ENCODE data around the gene FAM131A.

FAM131A gene

GRCh38 chr3:184372911-184373310, 35.5 kb downstream of the FAM131A start:
- TF ChIP-seq CTCF (IDR thresholded peaks at IDR 0.05; ENCODE audit: extremely low read depth, missing control alignments) = no peak
- no peak for DNase-seq (ENCODE audit: low spot score)

DNA sequence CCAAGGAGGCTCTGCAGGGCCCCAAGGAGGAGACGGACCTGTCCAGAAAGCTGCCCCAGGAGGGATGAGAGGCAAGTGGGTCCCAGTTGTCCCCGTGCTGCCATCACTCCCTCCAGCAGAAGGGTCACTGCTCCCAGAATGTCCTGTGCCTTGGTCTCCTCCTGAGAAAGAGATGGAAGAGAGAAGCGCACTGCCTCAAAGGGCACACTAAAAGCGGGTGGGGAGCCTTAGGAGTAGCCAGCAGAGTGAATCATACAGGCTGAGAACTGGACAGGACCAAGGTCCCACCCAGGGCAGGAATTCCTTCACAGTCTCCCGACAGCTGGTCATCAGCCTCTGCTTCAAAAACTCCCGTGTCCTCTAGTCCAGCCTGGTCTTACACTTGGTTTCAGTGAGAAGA, 36.0 kb downstream of the FAM131A start:
- no peak for TF ChIP-seq CTCF (IDR thresholded peaks at IDR 0.05; ENCODE audit: extremely low read depth, missing control alignments)
- DNase-seq (ENCODE audit: low spot score) = no peak

DNA sequence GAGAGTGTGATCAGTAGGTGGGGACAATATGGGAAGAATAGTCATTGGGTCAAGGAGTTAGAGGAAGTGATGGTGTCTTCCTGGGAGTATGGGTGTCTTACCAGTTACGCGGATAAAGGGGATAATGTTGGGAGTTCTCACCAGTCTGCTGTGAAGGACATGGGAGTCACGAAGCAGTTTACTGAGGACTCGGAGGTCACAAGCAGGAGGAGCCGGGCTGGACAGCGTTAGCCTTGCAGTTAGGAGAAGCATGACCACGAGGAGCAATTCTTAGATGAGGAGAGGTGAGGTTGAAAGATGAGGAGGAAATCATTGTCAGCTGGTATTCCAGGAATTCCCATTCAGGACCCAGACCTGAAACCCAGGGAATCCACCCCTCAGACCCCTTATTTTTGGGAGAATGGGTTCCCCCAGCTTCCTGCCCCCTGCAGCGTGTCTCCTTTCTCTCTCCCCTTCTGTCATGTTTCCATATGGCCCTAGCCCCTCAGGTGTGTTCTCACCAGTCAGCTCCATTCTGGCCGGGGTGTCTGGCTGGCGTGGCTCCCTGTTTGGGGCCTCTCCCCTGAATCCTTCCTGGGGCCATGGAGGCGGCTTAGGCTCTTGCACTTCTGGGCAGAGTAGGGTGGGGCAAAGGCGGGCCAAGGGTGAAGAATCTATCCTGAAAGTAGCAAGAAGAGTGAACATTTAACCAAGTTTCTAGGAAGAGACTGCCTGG, 38.5 kb downstream of the FAM131A start:
- DNase-seq (ENCODE audit: low spot score) = no peak
- TF ChIP-seq CTCF (IDR thresholded peaks at IDR 0.05; ENCODE audit: extremely low read depth, missing control alignments) = no peak

DNA sequence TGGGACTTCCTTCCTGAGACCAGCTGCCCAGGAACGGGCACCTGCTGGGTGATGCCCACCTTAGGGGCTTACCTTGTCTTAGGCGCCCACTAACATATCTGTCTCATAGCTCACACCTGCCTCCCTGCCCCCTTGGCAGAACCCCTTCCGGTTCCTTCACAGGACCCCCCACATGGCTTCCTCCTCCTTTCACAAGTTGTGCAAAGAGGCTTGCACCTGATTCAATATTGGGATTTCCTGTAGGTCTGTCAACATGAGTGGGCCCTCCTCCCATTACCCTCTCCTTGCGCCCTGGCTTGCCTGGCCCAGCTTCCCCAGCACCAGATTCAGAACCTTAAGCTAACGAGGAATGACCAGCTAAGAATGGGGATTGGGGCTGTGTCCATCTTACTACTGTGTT, 40.0 kb downstream of the FAM131A start:
- no peak for TF ChIP-seq CTCF (IDR thresholded peaks at IDR 0.05; ENCODE audit: extremely low read depth, missing control alignments)

GRCh38 chr3:184377882-184378445, 40.6 kb downstream of the FAM131A start, which contains the start of gene THPO:
THPO (minus strand) TSS chr3:184378207; CDS start chr3:184376259, 1,948 bp downstream.
- DNase-seq (ENCODE audit: low spot score) = no peak
- no peak for TF ChIP-seq CTCF (IDR thresholded peaks at IDR 0.05; ENCODE audit: extremely low read depth, missing control alignments)

More for the DNA sequence above, 40.0 kb downstream of the FAM131A start:
- no peak for DNase-seq (ENCODE audit: low spot score)

GRCh38 chr3:184378651-184379357, 41.4 kb downstream of the FAM131A start:
- no peak for DNase-seq (ENCODE audit: low spot score)
- TF ChIP-seq CTCF (IDR thresholded peaks at IDR 0.05; ENCODE audit: extremely low read depth, missing control alignments) = no peak

Measured in GM20000 (cell line).